RWPE2 (cell line): ENCODE data around the gene TCEANC2.
"Not testable (repeated sequence)": the region's sequence is repeated elsewhere in the genome, so short reads cannot be mapped to it uniquely, and the experiment has no call there.

Experiments
- ATAC-seq: fragments of 200-7000 bp; cut with Tn5 transposase; 3 replicates; pipeline ENCODE4 v1.9.1; 2021; ENCODE audit warnings: low read depth
- DNase-seq: peaks from one replicate; pipeline ENCODE4 v3.0.0-alpha.2; 2020; ENCODE audit warnings: low spot score
- H3K27ac ChIP-seq: fragments of 450-650 bp; 2 replicates; pipeline ENCODE4 v1.5.1; 2017; ENCODE audit warnings: mild to moderate bottlenecking; ENCODE audit not compliant: poor library complexity, severe bottlenecking
- H3K27me3 ChIP-seq: fragments of 250-450 bp; sonication (Bioruptor Pico); 2 replicates; pipeline ENCODE4 v1.5.1; 2021; ENCODE audit warnings: mild to moderate bottlenecking, moderate library complexity; ENCODE audit not compliant: insufficient read depth, poor library complexity, severe bottlenecking
- H3K36me3 ChIP-seq: fragments of 250-450 bp; sonication (Bioruptor Pico); 2 replicates; pipeline ENCODE4 v1.5.1; 2020; ENCODE audit warnings: low read depth, mild to moderate bottlenecking, moderate library complexity
- H3K4me1 ChIP-seq: fragments of 250-450 bp; sonication (Bioruptor Pico); 2 replicates; pipeline ENCODE4 v1.5.1; 2021; ENCODE audit warnings: mild to moderate bottlenecking, moderate library complexity; ENCODE audit not compliant: insufficient read depth, poor library complexity, severe bottlenecking
- H3K4me3 ChIP-seq: fragments of 250-450 bp; sonication (Bioruptor Pico); 2 replicates; pipeline ENCODE4 v1.5.1; 2021; ENCODE audit warnings: mild to moderate bottlenecking, moderate library complexity; ENCODE audit not compliant: severe bottlenecking
- H3K9me3 ChIP-seq: fragments of 250-450 bp; sonication (Bioruptor Pico); 2 replicates; pipeline ENCODE4 v1.5.1; 2021; ENCODE audit warnings: mild to moderate bottlenecking, moderate library complexity; ENCODE audit not compliant: severe bottlenecking
- CTCF ChIP-seq: fragments of 450-650 bp; IDR thresholded peaks from one replicate; pipeline ENCODE4 v1.5.1; 2017; ENCODE audit warnings: mild to moderate bottlenecking, moderate library complexity; ENCODE audit not compliant: poor library complexity, severe bottlenecking

Gene TCEANC2

DNA sequence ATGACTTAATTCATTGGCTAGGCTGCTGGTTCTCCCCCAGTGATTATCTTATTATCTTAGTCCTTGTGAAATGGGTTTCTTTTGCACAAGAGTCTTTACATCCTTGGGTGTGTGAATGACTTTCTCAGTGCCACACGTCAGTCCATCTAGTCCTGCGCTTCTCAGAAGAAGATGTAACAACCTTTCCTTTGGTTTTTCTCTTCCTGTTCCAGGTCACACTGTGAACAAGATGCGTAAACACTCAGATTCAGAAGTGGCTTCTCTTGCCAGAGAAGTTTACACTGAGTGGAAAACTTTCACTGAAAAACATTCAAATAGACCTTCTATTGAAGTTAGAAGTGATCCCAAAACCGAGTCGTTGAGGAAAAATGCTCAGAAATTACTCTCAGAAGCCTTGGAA is 35.0 kb downstream of the TCEANC2 start:
- DNase-seq = no peak
- ATAC-seq = no peak
- H3K4me1 ChIP-seq = no peaks in the 10 kb centered on the region
- no peaks in the 10 kb centered on the region for H3K27me3 ChIP-seq
- 0 out of 2 replicates have a peak, but pooled peaks cover 3% of the 10 kb centered on the region for H3K36me3 ChIP-seq
- no peak overlapping the region for H3K27ac ChIP-seq
- no peak for TF ChIP-seq CTCF
- H3K9me3 ChIP-seq = no peaks in the 10 kb centered on the region
- H3K4me3 ChIP-seq = no peak overlapping the region

- H3K9me3 ChIP-seq = no peaks in the 10 kb centered on the region
- no peak overlapping the region for H3K4me3 ChIP-seq
- no peak for DNase-seq
- no peak for TF ChIP-seq CTCF
- H3K27ac ChIP-seq = no peak overlapping the region
- 0 out of 2 replicates have a peak, but pooled peaks cover 3% of the 10 kb centered on the region for H3K36me3 ChIP-seq
- no peaks in the 10 kb centered on the region for H3K27me3 ChIP-seq
- H3K4me1 ChIP-seq = no peaks in the 10 kb centered on the region
- ATAC-seq = no peak
Observed at GRCh38 chr1:54091666-54092065, 38.3 kb downstream of the TCEANC2 start.

GRCh38 chr1:54094001-54094729 is 40.8 kb downstream of the TCEANC2 start:
- H3K4me3 ChIP-seq = no peak overlapping the region
- no peaks in the 10 kb centered on the region for H3K4me1 ChIP-seq
- no peak for ATAC-seq
- peaks cover 3% of the 10 kb centered on the region; the same call in 1 of the 2 replicates for H3K36me3 ChIP-seq
- H3K27me3 ChIP-seq = no peaks in the 10 kb centered on the region
- no peak for TF ChIP-seq CTCF
- DNase-seq = no peak
- H3K27ac ChIP-seq = no peak overlapping the region
- no peaks in the 10 kb centered on the region for H3K9me3 ChIP-seq

GRCh38 chr1:54094730-54095105 is 41.3 kb downstream of the TCEANC2 start:
- H3K9me3 ChIP-seq, ATAC-seq, H3K4me3 ChIP-seq, H3K36me3 ChIP-seq, H3K4me1 ChIP-seq, H3K27ac ChIP-seq, DNase-seq, H3K27me3 ChIP-seq: not testable (repeated sequence)

- Histone ChIP-seq H3K9me3 (no peaks in the 10 kb centered on the region), H3K36me3 (no peaks in the 10 kb centered on the region; the same call in 1 of the 2 replicates), H3K27me3 (no peaks in the 10 kb centered on the region), H3K4me1 (no peaks in the 10 kb centered on the region), H3K4me3 (no peak overlapping the region), H3K27ac (no peak overlapping the region)
- ATAC-seq = no peak
- no peak for DNase-seq
- no peak for TF ChIP-seq CTCF
Observed at GRCh38 chr1:54095546-54096226, 42.3 kb downstream of the TCEANC2 start.
